Osteocyte (in vitro differentiated cells): Measurements from ENCODE around the gene SERINC2. TPM values are rescaled to one million over a fixed set of nuclear protein-coding genes. Genes with fewer than 3 reads are reported as not detected.
"Not testable (repeated sequence)": the region's sequence is repeated elsewhere in the genome, so short reads cannot be mapped to it uniquely, and the experiment has no call there.

Source experiments
- DNase-seq: peaks from one replicate; pipeline ENCODE4 v3.0.0; 2021; ENCODE audit warnings: mixed read lengths; ENCODE audit not compliant: unreplicated experiment; ENCODE audit errors: extremely low spot score
- H3K27ac Mint-ChIP-seq: one replicate; pipeline ENCODE4 v1.8.0; 2021; ENCODE audit warnings: mild to moderate bottlenecking, mixed read lengths; ENCODE audit not compliant: unreplicated experiment
- H3K27me3 Mint-ChIP-seq: one replicate; pipeline ENCODE4 v1.8.0; 2021; ENCODE audit warnings: mixed read lengths; ENCODE audit not compliant: unreplicated experiment
- H3K36me3 Mint-ChIP-seq: one replicate; pipeline ENCODE4 v1.8.0; 2021; ENCODE audit warnings: mixed read lengths; ENCODE audit not compliant: unreplicated experiment
- H3K4me1 Mint-ChIP-seq: one replicate; pipeline ENCODE4 v1.8.0; 2021; ENCODE audit warnings: mixed read lengths; ENCODE audit not compliant: unreplicated experiment
- H3K4me3 Mint-ChIP-seq: one replicate; pipeline ENCODE4 v1.8.0; 2021; ENCODE audit warnings: mild to moderate bottlenecking, moderate library complexity, mixed read lengths; ENCODE audit not compliant: unreplicated experiment
- H3K9me3 Mint-ChIP-seq: one replicate; pipeline ENCODE4 v1.8.0; 2021; ENCODE audit warnings: mixed read lengths; ENCODE audit not compliant: unreplicated experiment
- CTCF ChIP-seq: fragments of 200-600 bp; sonication (generic); IDR thresholded peaks from 2 replicates; pipeline ENCODE4 v1.5.0; 2021; ENCODE audit warnings: antibody characterized with exemption, mild to moderate bottlenecking, moderate library complexity
- total RNA-seq: library from RNA; stranded (reverse); gene quantifications from 2 replicates; pipeline ENCODE4 v1.2.1, GENCODE V29; 2021

Gene SERINC2
- total RNA-seq, 1 donor from 2014 or later: 4.2 TPM

GRCh38 chr1:31460027-31460426 lies 47.0 kb downstream of the SERINC2 start:
- peak; percentile 21 for TF ChIP-seq CTCF
- DNase-seq: no peak
- peaks cover 49% of the 10 kb centered on the region for H3K27me3 Mint-ChIP-seq
- H3K36me3 Mint-ChIP-seq: no peaks in the 10 kb centered on the region
- H3K9me3 Mint-ChIP-seq: peaks cover 35% of the 10 kb centered on the region
- no peaks in the 10 kb centered on the region for H3K4me1 Mint-ChIP-seq
- no peak overlapping the region for H3K4me3 Mint-ChIP-seq
- no peak overlapping the region for H3K27ac Mint-ChIP-seq

- TF ChIP-seq CTCF: no peak
- no peak overlapping the region for H3K4me3 Mint-ChIP-seq
- H3K27me3 Mint-ChIP-seq: peaks cover 39% of the 10 kb centered on the region
- DNase-seq: no peak
- H3K36me3 Mint-ChIP-seq: no peaks in the 10 kb centered on the region
- no peak overlapping the region for H3K27ac Mint-ChIP-seq
- peaks cover 3% of the 10 kb centered on the region for H3K9me3 Mint-ChIP-seq
- no peaks in the 10 kb centered on the region for H3K4me1 Mint-ChIP-seq
These were observed 54.1 kb downstream of the SERINC2 start for GRCh38 chr1:31467005-31467674.

- Mint-ChIP-seq H3K9me3 (peaks cover 3% of the 10 kb centered on the region), H3K4me3 (no peak overlapping the region), H3K36me3 (no peaks in the 10 kb centered on the region), H3K27me3 (peaks cover 45% of the 10 kb centered on the region), H3K4me1 (no peaks in the 10 kb centered on the region), H3K27ac (no peak overlapping the region)
- no peak for DNase-seq
- no peak for TF ChIP-seq CTCF
These were observed 57.8 kb downstream of the SERINC2 start for GRCh38 chr1:31470794-31471315.

- H3K4me1 Mint-ChIP-seq, H3K36me3 Mint-ChIP-seq, DNase-seq, H3K27ac Mint-ChIP-seq, H3K4me3 Mint-ChIP-seq, H3K9me3 Mint-ChIP-seq: not testable (repeated sequence)
- peaks cover 54% of the 10 kb centered on the region for H3K27me3 Mint-ChIP-seq
These were observed 58.7 kb downstream of the SERINC2 start for GRCh38 chr1:31471452-31472313.

- H3K9me3 Mint-ChIP-seq, H3K4me1 Mint-ChIP-seq, H3K36me3 Mint-ChIP-seq, H3K27ac Mint-ChIP-seq, DNase-seq, H3K4me3 Mint-ChIP-seq: not testable (repeated sequence)
- H3K27me3 Mint-ChIP-seq: peaks cover 60% of the 10 kb centered on the region
These were observed 59.3 kb downstream of the SERINC2 start for GRCh38 chr1:31472314-31472651.

- not testable (repeated sequence) for H3K36me3 Mint-ChIP-seq
These were observed 59.7 kb downstream of the SERINC2 start for GRCh38 chr1:31472673-31473072.

GRCh38 chr1:31473508-31473907 lies 60.5 kb downstream of the SERINC2 start:
- Mint-ChIP-seq H3K4me1 (peaks cover 16% of the 10 kb centered on the region), H3K27me3 (peaks cover 65% of the 10 kb centered on the region)
- not testable (repeated sequence) for H3K4me3 Mint-ChIP-seq, DNase-seq, H3K9me3 Mint-ChIP-seq, H3K36me3 Mint-ChIP-seq, H3K27ac Mint-ChIP-seq

More at GRCh38 chr1:31472673-31473072, 59.7 kb downstream of the SERINC2 start:
- H3K27me3 Mint-ChIP-seq: peaks cover 63% of the 10 kb centered on the region
- H3K27ac Mint-ChIP-seq, H3K4me3 Mint-ChIP-seq, H3K9me3 Mint-ChIP-seq, DNase-seq: not testable (repeated sequence)
- peaks cover 13% of the 10 kb centered on the region for H3K4me1 Mint-ChIP-seq

GRCh38 chr1:31474567-31474966 lies 61.6 kb downstream of the SERINC2 start:
- peaks cover 64% of the 10 kb centered on the region for H3K27me3 Mint-ChIP-seq
- H3K4me3 Mint-ChIP-seq: not testable (repeated sequence)

More at GRCh38 chr1:31474567-31474966, 61.6 kb downstream of the SERINC2 start:
- not testable (repeated sequence) for H3K9me3 Mint-ChIP-seq, H3K36me3 Mint-ChIP-seq, H3K27ac Mint-ChIP-seq, DNase-seq
- H3K4me1 Mint-ChIP-seq: peaks cover 16% of the 10 kb centered on the region
